ENCODE data around the gene PIAS3.

The PIAS3 gene

GRCh38 chr1:145858901-145859490, at the start of gene PIAS3:
Gene PIAS3 (minus strand): TSS chr1:145859081. CDS start chr1:145858990, 91 bp downstream.
- peak; percentile 87 for ATAC-seq
- peak; percentile 92 for DNase-seq

DNA sequence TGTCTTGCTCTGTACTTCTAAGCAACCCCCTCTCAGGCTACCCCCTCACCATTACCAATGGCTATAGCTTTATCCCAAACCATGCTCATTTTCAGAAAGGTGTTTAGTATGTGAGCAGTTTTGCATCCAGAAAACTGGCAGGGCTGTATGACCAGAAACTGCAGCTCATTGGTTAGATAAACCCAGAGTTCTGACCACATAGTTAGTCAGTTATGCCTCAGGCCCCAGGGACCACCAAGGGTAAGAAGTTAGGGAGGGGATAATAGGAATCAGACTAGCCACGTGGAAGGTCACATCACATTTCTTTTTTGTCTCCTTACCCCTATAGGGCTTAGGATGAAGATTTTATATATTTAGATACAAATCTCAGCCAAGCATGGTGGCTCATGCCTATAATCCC, 49.8 kb upstream of the PIAS3 start:
- DNase-seq = no peak
- no peak for ATAC-seq

DNA sequence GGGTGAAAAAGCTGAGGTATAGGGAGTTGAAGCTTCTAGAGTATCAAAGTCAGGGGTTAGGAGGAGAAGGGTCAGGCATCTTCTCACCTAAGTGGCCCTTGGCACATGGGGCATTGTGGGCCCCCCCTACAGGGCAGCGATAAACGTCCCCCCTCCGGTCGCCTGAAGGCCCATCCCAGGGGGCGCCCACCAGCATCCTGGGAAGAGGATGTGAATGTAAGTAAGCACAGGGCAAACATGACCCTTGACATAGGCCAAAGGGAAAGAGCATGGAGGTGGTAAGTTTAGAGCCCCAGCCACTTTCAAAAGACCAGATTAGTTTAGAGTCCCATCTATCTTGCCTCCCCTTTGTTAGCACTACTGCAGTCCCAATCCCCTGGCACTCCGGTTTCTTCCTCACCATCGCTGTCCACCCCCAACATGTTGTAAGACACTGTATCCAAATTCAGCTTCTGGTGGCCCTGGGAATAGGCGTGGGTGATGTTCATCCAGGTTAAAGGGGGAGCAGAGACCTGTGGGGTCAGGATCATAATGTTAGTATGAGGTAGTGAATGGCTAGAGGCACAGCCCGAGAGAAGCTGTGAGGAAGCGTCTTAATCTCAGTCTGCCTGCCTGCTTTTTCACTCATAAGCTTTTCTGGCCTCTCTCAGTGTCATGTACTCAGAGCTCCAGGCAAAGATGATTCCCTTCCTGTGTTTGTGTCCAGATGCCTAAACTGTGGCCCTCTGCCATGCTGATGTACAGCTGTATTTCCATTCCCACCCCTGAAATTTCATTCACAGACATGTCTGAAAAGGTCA, 48.3 kb upstream of the PIAS3 start:
- DNase-seq (no peak), ATAC-seq (no peak)

DNA sequence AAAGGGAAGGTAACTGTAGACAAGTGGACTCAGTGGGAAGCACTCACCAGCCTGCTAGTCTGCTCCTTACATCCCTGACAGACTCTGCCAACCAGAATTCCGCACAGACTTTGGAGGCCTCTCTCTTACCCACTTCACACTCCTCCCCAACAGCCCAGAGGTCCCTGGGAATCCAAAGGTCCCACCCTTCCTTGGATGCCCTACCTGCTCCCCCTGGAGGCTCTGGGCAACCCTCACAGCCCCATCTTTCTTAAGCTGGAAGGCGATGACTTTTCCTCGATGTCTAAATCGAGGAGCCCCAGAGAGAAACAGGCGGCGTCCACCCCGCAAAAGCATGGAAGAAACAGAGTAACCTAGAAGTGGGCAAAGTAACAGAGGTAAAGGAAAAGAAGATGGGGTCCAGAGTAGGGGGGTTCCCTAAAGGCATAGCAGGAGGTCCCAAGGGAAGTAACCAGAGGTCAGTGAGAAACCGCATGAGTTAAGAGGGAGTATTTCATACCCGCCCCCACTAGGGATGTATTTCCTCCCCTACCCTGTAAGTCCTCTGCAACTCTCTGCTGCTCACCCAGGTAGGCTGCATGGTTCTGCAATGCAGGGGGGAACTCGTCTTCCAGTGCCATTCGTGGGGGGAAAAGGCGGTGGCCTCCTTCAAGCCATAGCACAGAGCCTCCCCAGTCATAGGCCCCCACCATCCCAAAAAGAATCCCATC, 42.6 kb upstream of the PIAS3 start:
- no peak for DNase-seq
- ATAC-seq = no peak

GRCh38 chr1:145898756-145899155, 39.9 kb upstream of the PIAS3 start:
- DNase-seq (no peak), ATAC-seq (no peak)

GRCh38 chr1:145897969-145898368, 39.1 kb upstream of the PIAS3 start:
- no peak for DNase-seq
- ATAC-seq = no peak

DNA sequence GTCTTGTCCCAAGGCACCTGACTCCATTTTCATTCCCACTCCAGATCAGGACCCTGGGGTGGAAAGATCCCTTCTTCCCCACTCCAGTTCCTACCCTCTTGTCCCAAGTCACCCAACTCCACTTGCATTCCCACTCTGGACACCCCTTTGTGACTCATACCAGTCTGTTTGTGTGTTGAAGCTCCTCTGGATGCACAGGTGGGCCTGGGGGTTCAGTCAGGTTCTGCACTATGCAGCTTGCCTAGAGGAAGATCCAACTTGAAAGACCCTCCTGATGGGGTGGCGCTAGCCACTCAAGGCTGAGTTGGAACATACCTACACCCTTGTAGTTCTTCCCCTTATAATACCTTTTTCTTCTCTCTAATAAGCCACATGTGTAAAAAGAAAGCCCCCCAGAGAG, 36.6 kb upstream of the PIAS3 start:
- ATAC-seq (no peak), DNase-seq (no peak)

DNA sequence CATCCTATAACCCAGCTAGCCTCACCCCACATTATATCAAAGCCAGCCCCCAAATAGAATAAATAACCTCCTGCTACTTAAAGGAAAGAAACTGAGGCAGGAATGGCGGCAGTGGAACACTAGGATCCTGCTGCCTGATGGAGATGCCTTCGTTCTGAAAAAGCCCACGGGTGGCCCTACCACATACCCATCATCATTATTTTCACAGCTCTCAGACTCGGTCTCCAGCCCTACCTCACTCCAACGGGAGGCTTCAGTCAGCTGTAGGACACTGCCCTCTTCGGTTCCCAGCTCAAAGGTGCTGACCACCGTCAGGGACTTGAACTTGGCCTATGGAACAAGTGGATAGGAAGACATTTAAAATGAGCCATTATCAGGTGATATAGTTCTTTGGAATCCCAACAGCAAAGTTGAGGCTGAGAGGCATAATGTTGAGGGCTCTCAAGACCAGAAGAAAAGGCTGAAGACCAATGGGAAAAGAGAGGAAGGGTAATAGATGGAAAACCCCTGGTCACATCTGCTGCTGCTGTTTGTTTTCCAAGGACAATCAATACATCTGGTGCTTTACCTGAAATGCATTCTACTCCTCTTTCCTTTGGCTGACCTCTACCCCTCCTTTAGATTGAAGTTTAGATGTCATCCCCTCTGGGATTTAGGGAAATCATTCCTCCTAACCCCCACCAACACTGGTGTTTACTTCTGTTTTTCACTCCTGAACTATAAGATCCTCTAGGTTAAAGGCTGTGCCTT, 34.6 kb upstream of the PIAS3 start:
- no peak for DNase-seq
- ATAC-seq = no peak

GRCh38 chr1:145892486-145893087, 33.7 kb upstream of the PIAS3 start:
- ATAC-seq (no peak), DNase-seq (no peak)

DNA sequence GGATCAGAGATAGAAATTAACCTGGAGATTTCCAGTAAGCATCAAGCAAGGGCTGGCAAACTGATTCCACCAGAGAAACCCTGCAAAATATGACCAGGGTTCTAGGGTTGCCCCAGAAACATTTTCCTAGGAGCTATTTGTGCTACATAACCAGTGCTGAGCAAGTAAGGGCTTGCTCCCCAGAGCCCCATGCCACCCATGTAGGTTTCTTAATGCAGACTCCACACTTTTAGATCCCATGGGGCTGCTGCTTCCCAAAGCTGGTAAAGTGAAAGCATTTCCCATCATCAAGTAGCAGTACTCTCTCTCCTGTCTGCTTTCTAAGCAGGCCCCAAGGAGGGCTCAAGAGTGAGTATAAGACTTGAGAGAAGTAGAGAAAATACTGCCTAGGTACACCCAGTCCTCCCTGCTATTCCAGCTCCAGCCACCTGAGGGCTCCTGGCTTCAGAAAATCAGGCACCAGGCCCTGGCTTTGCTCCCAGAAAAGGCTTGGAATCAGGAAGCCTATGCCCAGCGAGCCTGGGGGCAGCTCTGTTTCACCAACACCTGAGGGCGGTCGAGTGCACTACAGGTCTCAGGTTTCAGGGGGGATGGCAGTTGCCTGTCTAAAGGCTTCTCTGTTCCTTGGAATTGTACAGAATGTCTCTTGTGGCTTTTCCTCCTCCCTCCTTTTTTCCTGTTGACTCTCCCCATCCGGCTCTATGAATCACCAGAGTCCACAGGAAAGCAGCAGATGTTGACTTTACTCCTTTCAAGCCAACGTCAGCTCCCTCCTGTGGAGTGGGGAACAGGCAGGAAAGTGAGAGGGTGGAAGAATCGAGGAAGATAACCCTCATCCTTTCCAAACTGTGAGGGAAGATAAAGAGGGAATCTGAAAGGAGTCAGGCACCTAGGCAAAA, 33.0 kb upstream of the PIAS3 start:
- ATAC-seq (peak; percentile 55), DNase-seq (peak; percentile 69)

DNA sequence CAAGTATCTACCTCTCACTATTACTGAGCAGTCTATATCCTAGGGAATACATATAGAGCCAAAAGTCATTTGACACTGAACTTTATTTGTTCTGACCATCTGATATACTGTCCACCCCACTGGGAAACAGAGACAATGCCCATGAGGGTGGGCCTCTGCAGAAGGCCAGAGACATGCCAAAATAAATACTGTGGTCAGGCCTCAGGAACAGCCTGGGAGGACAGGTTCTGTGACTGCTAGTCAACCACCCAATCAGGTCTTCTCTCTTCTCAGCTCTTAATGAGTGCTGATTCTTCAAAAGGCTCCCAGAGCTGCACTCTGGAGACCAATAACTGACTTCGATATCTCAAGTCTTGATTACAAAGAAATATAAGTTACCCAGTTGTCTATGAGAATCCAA, 32.3 kb upstream of the PIAS3 start:
- ATAC-seq = no peak
- DNase-seq = no peak

DNA sequence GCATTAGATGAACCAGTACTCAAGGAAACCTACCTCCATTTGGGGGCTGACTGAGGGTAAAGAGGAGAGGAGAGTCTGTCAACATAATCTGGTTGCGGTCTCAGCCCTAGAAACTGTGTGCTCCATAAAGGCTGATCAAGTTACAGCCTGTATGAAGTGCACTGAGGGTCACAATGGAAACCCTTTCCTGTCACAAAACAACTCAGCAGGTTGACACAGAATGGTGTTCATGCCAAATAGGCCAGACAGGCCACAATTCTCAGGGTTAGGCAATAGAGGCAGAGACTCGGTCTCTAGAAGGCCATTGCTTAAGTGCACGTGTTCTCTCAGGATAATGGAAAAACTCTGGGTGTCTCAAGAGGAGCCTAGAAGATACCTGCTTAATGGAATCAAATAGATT, 30.8 kb upstream of the PIAS3 start:
- ATAC-seq (no peak), DNase-seq (no peak)

DNA sequence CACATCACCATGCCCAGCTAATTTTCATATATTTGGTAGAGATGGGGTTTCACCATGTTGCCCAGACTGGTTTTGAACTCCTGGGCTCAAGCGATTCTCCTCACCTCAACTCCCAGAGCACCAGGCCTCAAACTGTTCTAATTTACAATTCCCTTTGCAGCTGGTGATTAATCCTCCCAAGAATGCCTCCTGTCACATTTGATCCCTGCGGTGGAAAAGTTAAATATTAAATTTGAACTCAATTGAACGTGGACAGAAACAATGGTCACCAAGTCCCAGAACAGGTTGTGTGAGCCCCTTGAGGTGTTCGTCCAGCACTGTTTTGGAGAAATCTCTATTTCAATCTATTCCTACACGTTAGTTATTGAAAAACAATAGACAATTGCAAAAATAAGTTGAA, 28.8 kb upstream of the PIAS3 start:
- DNase-seq (no peak), ATAC-seq (no peak)

DNA sequence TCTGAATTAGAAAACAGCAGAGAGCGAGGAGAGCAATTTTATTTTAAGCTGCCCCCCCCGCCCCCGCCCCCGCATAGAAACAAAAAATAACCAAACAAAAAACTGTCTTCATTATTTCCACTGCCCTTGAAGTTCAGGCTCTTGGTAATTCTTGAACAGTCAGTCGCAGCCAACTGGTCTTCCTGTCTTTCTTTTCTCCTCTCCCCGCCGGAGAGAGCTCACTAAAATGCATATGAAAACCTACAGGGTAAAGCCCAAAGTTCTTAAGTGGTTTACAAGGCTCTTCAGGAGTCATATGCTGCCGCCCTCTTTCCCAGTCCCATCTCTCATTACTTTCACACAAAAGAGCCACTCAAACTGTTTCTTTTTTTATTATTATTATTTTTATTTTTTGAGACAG, 27.9 kb upstream of the PIAS3 start:
- no peak for DNase-seq
- ATAC-seq = no peak

GRCh38 chr1:145886390-145886789, 27.5 kb upstream of the PIAS3 start:
- DNase-seq (no peak), ATAC-seq (no peak)

GRCh38 chr1:145885738-145886287, 26.9 kb upstream of the PIAS3 start, which contains the start of gene ANKRD35:
Gene ANKRD35 (minus strand): TSS chr1:145885866. CDS start chr1:145885758, 108 bp downstream.
- DNase-seq (peak; percentile 88), ATAC-seq (peak; percentile 99)

- DNase-seq (no peak), ATAC-seq (no peak)
These were observed 25.8 kb upstream of the PIAS3 start for GRCh38 chr1:145884675-145885074.

DNA sequence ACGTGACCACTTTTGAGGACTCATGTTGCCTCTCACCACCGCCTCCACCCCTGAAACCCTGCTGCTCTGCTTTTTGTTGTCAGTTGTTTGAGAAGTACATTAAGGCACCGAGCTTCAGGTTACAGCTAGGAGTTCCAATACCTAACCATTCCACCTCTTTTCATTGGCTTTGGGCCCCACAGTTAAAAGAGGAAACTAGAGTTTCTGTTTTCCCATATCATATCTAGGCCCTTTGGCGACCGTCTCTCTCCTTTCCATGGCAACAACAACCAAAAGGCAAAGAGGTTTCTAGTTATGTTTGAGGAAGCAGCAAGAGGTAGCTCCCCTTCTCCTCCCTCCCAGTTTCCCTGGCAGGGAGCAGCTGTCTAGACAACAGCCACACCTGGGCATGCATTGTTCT, 20.9 kb upstream of the PIAS3 start:
- DNase-seq (no peak), ATAC-seq (no peak)

DNA sequence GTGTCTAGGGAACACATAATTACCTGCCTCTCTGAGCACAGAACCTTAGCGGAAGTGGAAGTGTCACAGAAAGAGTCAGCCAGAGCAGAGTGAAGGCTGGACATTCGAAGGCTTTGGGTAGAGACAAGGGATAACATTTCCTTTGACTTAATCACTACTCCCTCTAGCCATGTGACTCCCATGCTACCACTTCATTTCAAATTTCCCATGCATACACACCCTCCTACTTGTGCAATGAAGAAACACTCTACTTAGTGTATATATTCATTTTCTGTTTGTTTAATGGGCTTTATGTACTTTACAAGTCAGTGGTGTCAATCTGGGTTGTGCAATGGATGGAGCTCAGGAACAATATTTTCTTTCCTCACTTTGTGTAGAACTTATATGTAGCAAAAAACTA, 19.8 kb upstream of the PIAS3 start:
- no peak for DNase-seq

GRCh38 chr1:145877923-145878486, 19.1 kb upstream of the PIAS3 start:
- ATAC-seq (no peak), DNase-seq (no peak)

More for the DNA sequence above, 19.8 kb upstream of the PIAS3 start:
- ATAC-seq = no peak

Data from stimulated activated naive CD8-positive, alpha-beta T cell treated with anti-CD3 and anti-CD28 coated beads, Interleukin-15, Interleukin-2, amounts not matched to agents 100 U/mL and 50 U/mL, for 24 hours (primary cell).